Measurements from ENCODE around the gene PHLDA2. TPM values are rescaled to one million over a fixed set of nuclear protein-coding genes. Genes with fewer than 3 reads are reported as not detected.

The PHLDA2 gene
- polyA plus RNA-seq, 1 donor (not counting 4 experiments of a cell fraction or from before 2014, with no cell fraction given): 24.3 TPM

- DNase-seq (ENCODE audit: low read depth, low spot score) (no peak), FAIRE-seq (no peak)
- H3K36me3 ChIP-seq (ENCODE audit: control insufficient read depth in 2 of 2, extremely low read depth in 1 of 2, insufficient read depth in 2 of 2, low read length in 2 of 2): no peaks in the 10 kb centered on the region
- H3K4me2 ChIP-seq (ENCODE audit: control insufficient read depth, extremely low read depth, insufficient read depth, low read depth, low read length): no peak overlapping the region
- H3K4me1 ChIP-seq (ENCODE audit: control insufficient read depth, extremely low read depth, insufficient read depth, low read length): peaks cover 19% of the 10 kb centered on the region
- H3K9me1 ChIP-seq (ENCODE audit: control insufficient read depth, extremely low read depth, insufficient read depth, low read length): no peaks in the 10 kb centered on the region
- H3K27me3 ChIP-seq (ENCODE audit: control insufficient read depth, extremely low read depth, insufficient read depth, low read length): no peaks in the 10 kb centered on the region
- H3K79me2 ChIP-seq (ENCODE audit: control insufficient read depth, insufficient read depth, low read length): no peaks in the 10 kb centered on the region
- H2AFZ ChIP-seq (ENCODE audit: control insufficient read depth, low read length): no peak overlapping the region
- TF ChIP-seq CTCF (optimal IDR thresholded peaks at IDR 0.05 in 1 of 3, IDR thresholded peaks at IDR 0.05 in 1 of 3, conservative IDR thresholded peaks at IDR 0.05 in 1 of 3; ENCODE audit: extremely low read depth in 1 of 3, insufficient read depth in 2 of 3, low read length in 3 of 3): no peak
- no peak for TF ChIP-seq EZH2 (IDR thresholded peaks at IDR 0.05; ENCODE audit: low read length)
- H3K27ac ChIP-seq (ENCODE audit: control insufficient read depth, insufficient read depth, low read length): no peak overlapping the region
- no peaks in the 10 kb centered on the region for H3K9me3 ChIP-seq (ENCODE audit: control insufficient read depth, low read depth, low read length)
- H3K4me3 ChIP-seq (ENCODE audit: control insufficient read depth in 2 of 3, extremely low read depth in 1 of 3, insufficient read depth in 2 of 3, low read depth in 1 of 3, low read length in 3 of 3): no peak overlapping the region
- dilution Hi-C loops (cut with MboI; ENCODE audit: extremely low pct_ligation_motif_present, low sequenced_read_pairs): no loop called here
- H3K9ac ChIP-seq (ENCODE audit: control insufficient read depth, extremely low read depth, insufficient read depth, low read length): no peak overlapping the region
- H4K20me1 ChIP-seq (ENCODE audit: control insufficient read depth, extremely low read depth, insufficient read depth, low read length): no peaks in the 10 kb centered on the region
Observed at GRCh38 chr11:2916892-2917645, 12.2 kb downstream of the PHLDA2 start.

- H3K27ac ChIP-seq (ENCODE audit: control insufficient read depth, insufficient read depth, low read length): no peak overlapping the region
- H3K27me3 ChIP-seq (ENCODE audit: control insufficient read depth, extremely low read depth, insufficient read depth, low read length): no peaks in the 10 kb centered on the region
- H4K20me1 ChIP-seq (ENCODE audit: control insufficient read depth, extremely low read depth, insufficient read depth, low read length): no peaks in the 10 kb centered on the region
- H3K79me2 ChIP-seq (ENCODE audit: control insufficient read depth, insufficient read depth, low read length): no peaks in the 10 kb centered on the region
- no peak for FAIRE-seq
- dilution Hi-C loops (cut with MboI; ENCODE audit: extremely low pct_ligation_motif_present, low sequenced_read_pairs): no loop called here
- no peak for DNase-seq (ENCODE audit: low read depth, low spot score)
- H3K9ac ChIP-seq (ENCODE audit: control insufficient read depth, extremely low read depth, insufficient read depth, low read length): no peak overlapping the region
- no peaks in the 10 kb centered on the region for H3K9me1 ChIP-seq (ENCODE audit: control insufficient read depth, extremely low read depth, insufficient read depth, low read length)
- no peaks in the 10 kb centered on the region for H3K36me3 ChIP-seq (ENCODE audit: control insufficient read depth in 2 of 2, extremely low read depth in 1 of 2, insufficient read depth in 2 of 2, low read length in 2 of 2)
- no peak overlapping the region for H3K4me2 ChIP-seq (ENCODE audit: control insufficient read depth, extremely low read depth, insufficient read depth, low read depth, low read length)
- TF ChIP-seq CTCF (optimal IDR thresholded peaks at IDR 0.05 in 1 of 3, IDR thresholded peaks at IDR 0.05 in 1 of 3, conservative IDR thresholded peaks at IDR 0.05 in 1 of 3; ENCODE audit: extremely low read depth in 1 of 3, insufficient read depth in 2 of 3, low read length in 3 of 3) (no peak), EZH2 (IDR thresholded peaks at IDR 0.05; ENCODE audit: low read length) (no peak)
- H2AFZ ChIP-seq (ENCODE audit: control insufficient read depth, low read length): no peak overlapping the region
- no peaks in the 10 kb centered on the region for H3K9me3 ChIP-seq (ENCODE audit: control insufficient read depth, low read depth, low read length)
- H3K4me1 ChIP-seq (ENCODE audit: control insufficient read depth, extremely low read depth, insufficient read depth, low read length): peaks cover 27% of the 10 kb centered on the region
- H3K4me3 ChIP-seq (ENCODE audit: control insufficient read depth in 2 of 3, extremely low read depth in 1 of 3, insufficient read depth in 2 of 3, low read depth in 1 of 3, low read length in 3 of 3): no peak overlapping the region
Observed at GRCh38 chr11:2916114-2916891, 12.9 kb downstream of the PHLDA2 start.

All from keratinocyte (primary cell).